Trophoblast cell (in vitro differentiated cells and primary cell): ENCODE results near the gene TMEM179.
"Not testable (repeated sequence)": the region's sequence is repeated elsewhere in the genome, so short reads cannot be mapped to it uniquely, and the experiment has no call there.

ENCODE experiments used
- DNase-seq, 2 donors: peaks; one replicate each; pipeline ENCODE4 v3.0.0-alpha.2; 2016
- H2AFZ ChIP-seq: 2 replicates; pipeline ENCODE4 v1.6.1; 2013; ENCODE audit warnings: low read length, moderate library complexity, mild to moderate bottlenecking; ENCODE audit not compliant: insufficient read depth, poor library complexity
- H2AK5ac ChIP-seq: 2 replicates; pipeline ENCODE4 v1.6.1; 2013; ENCODE audit warnings: mild to moderate bottlenecking, low read length
- H2BK120ac ChIP-seq: 2 replicates; pipeline ENCODE4 v1.6.1; 2013; ENCODE audit warnings: low read length, mild to moderate bottlenecking, moderate library complexity; ENCODE audit not compliant: insufficient read depth, poor library complexity
- H2BK12ac ChIP-seq: 2 replicates; pipeline ENCODE4 v1.6.1; 2013; ENCODE audit warnings: mild to moderate bottlenecking, low read length, moderate library complexity
- H2BK5ac ChIP-seq: 2 replicates; pipeline ENCODE4 v1.6.1; 2013; ENCODE audit warnings: low read length, low read depth, moderate library complexity, mild to moderate bottlenecking; ENCODE audit not compliant: poor library complexity
- H3K14ac ChIP-seq: 2 replicates; pipeline ENCODE4 v1.6.1; 2013; ENCODE audit warnings: mild to moderate bottlenecking, low read length
- H3K18ac ChIP-seq: 2 replicates; pipeline ENCODE4 v1.6.1; 2013; ENCODE audit warnings: mild to moderate bottlenecking, low read length
- H3K23ac ChIP-seq: 2 replicates; pipeline ENCODE4 v1.6.1; 2013; ENCODE audit warnings: low read length
- H3K27ac ChIP-seq: 2 replicates; pipeline ENCODE4 v1.5.1; 2013; ENCODE audit warnings: low read depth, mild to moderate bottlenecking, inconsistent platforms, low read length, moderate library complexity
- H3K27me3 ChIP-seq: 2 replicates; pipeline ENCODE4 v1.6.1; 2013; ENCODE audit warnings: inconsistent platforms, mild to moderate bottlenecking, low read length, moderate library complexity; ENCODE audit not compliant: insufficient read depth
- H3K36me3 ChIP-seq, 2 experiments: 1 replicate in 1 of 2; 2 replicates in 1 of 2; pipeline ENCODE4 v1.6.1; 2013; ENCODE audit warnings: low read length in 2 of 2, mild to moderate bottlenecking in 2 of 2, moderate library complexity in 1 of 2; ENCODE audit not compliant: insufficient read depth in 2 of 2, control insufficient read depth in 1 of 2
- H3K4ac ChIP-seq: 2 replicates; pipeline ENCODE4 v1.6.1; 2013; ENCODE audit warnings: low read depth, mild to moderate bottlenecking, low read length, moderate library complexity
- H3K4me1 ChIP-seq, 2 experiments: 1 replicate in 1 of 2; 2 replicates in 1 of 2; pipeline ENCODE4 v1.6.1; 2013; ENCODE audit warnings: low read length in 2 of 2, mild to moderate bottlenecking in 2 of 2, moderate library complexity in 1 of 2; ENCODE audit not compliant: insufficient read depth in 2 of 2, control insufficient read depth in 1 of 2
- H3K4me2 ChIP-seq: 2 replicates; pipeline ENCODE4 v1.6.1; 2013; ENCODE audit warnings: inconsistent platforms, mild to moderate bottlenecking, low read length, moderate library complexity
- H3K4me3 ChIP-seq: 2 replicates; pipeline ENCODE4 v1.5.1; 2013; ENCODE audit warnings: mild to moderate bottlenecking, low read depth, low read length, inconsistent platforms
- H3K79me1 ChIP-seq: one replicate; pipeline ENCODE4 v1.6.1; 2013; ENCODE audit warnings: low read length
- H3K79me2 ChIP-seq: 2 replicates; pipeline ENCODE4 v1.6.1; 2013; ENCODE audit warnings: low read length, mild to moderate bottlenecking; ENCODE audit not compliant: control insufficient read depth, insufficient read depth, poor library complexity
- H3K9ac ChIP-seq: 2 replicates; pipeline ENCODE4 v1.6.1; 2013; ENCODE audit warnings: mild to moderate bottlenecking, low read length
- H3K9me3 ChIP-seq: 2 replicates; pipeline ENCODE4 v1.6.1; 2013; ENCODE audit warnings: low read depth, mild to moderate bottlenecking, control low read depth, inconsistent platforms, low read length; ENCODE audit not compliant: insufficient read depth
- H4K12ac ChIP-seq: 2 replicates; pipeline ENCODE4 v1.6.1; 2013; ENCODE audit warnings: low read depth, mild to moderate bottlenecking, low read length, moderate library complexity
- H4K8ac ChIP-seq: 2 replicates; pipeline ENCODE4 v1.6.1; 2013; ENCODE audit warnings: low read depth, mild to moderate bottlenecking, low read length, moderate library complexity
- H4K91ac ChIP-seq: one replicate; pipeline ENCODE4 v1.6.1; 2013; ENCODE audit warnings: low read depth, mild to moderate bottlenecking, low read length, moderate library complexity
- WGBS: extraction: QIAGEN DNeasy Blood & Tissue Kit; methylation state at CpG from one replicate; pipeline ENCODE4 v1.1.7; 2013; ENCODE audit warnings: missing lambda C conversion rate; ENCODE audit not compliant: insufficient read length, insufficient coverage; ENCODE audit errors: extremely low coverage; 5-methylcytosine and 5-hydroxymethylcytosine counted together

The TMEM179 gene

GRCh38 chr14:104579939-104580338, 24.6 kb downstream of the TMEM179 start:
- not testable (repeated sequence) for H3K4me2 ChIP-seq, H3K4ac ChIP-seq, H3K36me3 ChIP-seq, H2BK120ac ChIP-seq, H3K27ac ChIP-seq, H2AFZ ChIP-seq, H3K4me3 ChIP-seq, H2BK5ac ChIP-seq, H2AK5ac ChIP-seq, H3K27me3 ChIP-seq, DNase-seq, H3K9me3 ChIP-seq, H3K18ac ChIP-seq, H3K79me2 ChIP-seq, H3K9ac ChIP-seq, H3K79me1 ChIP-seq, H4K8ac ChIP-seq, H2BK12ac ChIP-seq, H4K12ac ChIP-seq, H3K23ac ChIP-seq, H3K14ac ChIP-seq
- H3K4me1 ChIP-seq: peaks cover 13 to 30% of the 10 kb centered on the region in 2 experiments
- no CpG with 5 or more reads among the region's 6 CpGs for WGBS
- H4K91ac ChIP-seq: peak overlapping the region; percentile 12

- H2BK12ac ChIP-seq: no peak within 1 kb of the TSS
- H3K4me2 ChIP-seq: no peak within 1 kb of the TSS
- no peak within 1 kb of the TSS for H3K27ac ChIP-seq
- H3K4me1 ChIP-seq: peaks cover 13 to 30% of the 10 kb centered on the region in 2 experiments
- peaks cover 7% of the 10 kb centered on the region for H3K9me3 ChIP-seq
- no peak within 1 kb of the TSS for H3K4ac ChIP-seq
- no peak within 1 kb of the TSS for H2AFZ ChIP-seq
- H2AK5ac ChIP-seq: no peak within 1 kb of the TSS
- WGBS: no CpG with 5 or more reads among the region's 17 CpGs
- no peak within 1 kb of the TSS for H2BK120ac ChIP-seq
- H4K8ac ChIP-seq: no peak within 1 kb of the TSS
- H3K14ac ChIP-seq: no peak within 1 kb of the TSS
- no peak within 1 kb of the TSS for H2BK5ac ChIP-seq
- H3K9ac ChIP-seq: no peak within 1 kb of the TSS
- H4K91ac ChIP-seq: peak within 1 kb of the TSS; percentile 12
- H3K79me2 ChIP-seq: no peaks in the 10 kb centered on the region
- no peak within 1 kb of the TSS for H3K23ac ChIP-seq
- no peak for DNase-seq
- no peak within 1 kb of the TSS for H4K12ac ChIP-seq
- H3K36me3 ChIP-seq: no peaks in the 10 kb centered on the region
- no peaks in the 10 kb centered on the region for H3K79me1 ChIP-seq
- no peaks in the 10 kb centered on the region for H3K27me3 ChIP-seq
- no peak within 1 kb of the TSS for H3K4me3 ChIP-seq
- no peak within 1 kb of the TSS for H3K18ac ChIP-seq
Observed at GRCh38 chr14:104579507-104579906, 25.1 kb downstream of the TMEM179 start, which contains the start of gene C14orf180. C14orf180 (plus strand) TSS chr14:104579764; CDS start chr14:104586431, 6,667 bp downstream.

GRCh38 chr14:104578321-104578720, 26.3 kb downstream of the TMEM179 start:
- no CpG with 5 or more reads among the region's 11 CpGs for WGBS
- Histone ChIP-seq H4K91ac (no peak overlapping the region), H3K9me3 (peaks cover 1% of the 10 kb centered on the region), H3K23ac (no peak overlapping the region), H2AK5ac (no peak overlapping the region), H4K12ac (no peak overlapping the region), H3K79me1 (no peaks in the 10 kb centered on the region), H2BK12ac (no peak overlapping the region), H2AFZ (no peak overlapping the region), H3K27ac (no peak overlapping the region), H3K4ac (no peak overlapping the region), H3K9ac (no peak overlapping the region), H4K8ac (no peak overlapping the region), H3K18ac (no peak overlapping the region), H3K36me3 (no peaks in the 10 kb centered on the region), H3K79me2 (no peaks in the 10 kb centered on the region), H3K4me1 (peaks cover 9 to 22% of the 10 kb centered on the region in 2 experiments), H3K4me2 (no peak overlapping the region), H3K4me3 (no peak overlapping the region), H2BK5ac (no peak overlapping the region), H3K14ac (no peak overlapping the region), H3K27me3 (no peaks in the 10 kb centered on the region), H2BK120ac (no peak overlapping the region)
- no peak for DNase-seq

DNA sequence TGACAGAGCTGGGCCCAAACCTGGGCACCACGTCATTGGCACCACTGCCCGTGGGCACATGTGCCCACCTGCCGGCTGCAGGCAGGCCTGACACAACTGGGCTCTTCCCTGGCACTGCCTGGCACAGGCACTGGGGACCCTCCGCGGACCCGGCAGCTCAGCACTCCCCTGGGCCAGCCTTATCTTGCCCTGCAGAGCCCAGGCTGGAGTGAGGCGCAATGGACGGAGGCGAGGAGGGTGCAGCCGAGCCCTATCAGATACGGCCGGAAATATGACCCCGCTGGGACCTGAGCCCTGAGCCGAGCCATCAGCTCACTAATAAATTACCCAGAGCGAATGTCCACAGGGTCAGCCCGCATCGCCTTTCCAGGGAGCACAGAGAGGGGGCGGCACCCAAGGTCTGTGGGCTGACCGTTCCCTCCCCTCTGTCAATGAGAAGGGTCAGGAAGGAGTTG, 26.7 kb downstream of the TMEM179 start:
- no peaks in the 10 kb centered on the region for H3K36me3 ChIP-seq
- H2AFZ ChIP-seq: no peak overlapping the region
- H3K9me3 ChIP-seq: no peaks in the 10 kb centered on the region
- no peak overlapping the region for H3K9ac ChIP-seq
- H2BK12ac ChIP-seq: no peak overlapping the region
- no peak overlapping the region for H3K14ac ChIP-seq
- H2BK5ac ChIP-seq: no peak overlapping the region
- no CpG with 5 or more reads among the region's 19 CpGs for WGBS
- no peak overlapping the region for H3K4me3 ChIP-seq
- no peak for DNase-seq
- H3K79me2 ChIP-seq: no peaks in the 10 kb centered on the region
- no peak overlapping the region for H4K91ac ChIP-seq
- H3K23ac ChIP-seq: no peak overlapping the region
- H2AK5ac ChIP-seq: no peak overlapping the region
- H4K12ac ChIP-seq: no peak overlapping the region
- H4K8ac ChIP-seq: no peak overlapping the region
- no peak overlapping the region for H3K4ac ChIP-seq
- no peak overlapping the region for H2BK120ac ChIP-seq
- no peaks in the 10 kb centered on the region for H3K27me3 ChIP-seq
- no peak overlapping the region for H3K27ac ChIP-seq
- H3K79me1 ChIP-seq: no peaks in the 10 kb centered on the region
- H3K4me1 ChIP-seq: peaks cover 5 to 18% of the 10 kb centered on the region in 2 experiments
- no peak overlapping the region for H3K18ac ChIP-seq
- no peak overlapping the region for H3K4me2 ChIP-seq
